HG03558 (cell line): ENCODE results near the gene CTNND2.

Experiments used
- ATAC-seq: cut with Tn5 transposase; IDR thresholded peaks from one replicate; pipeline ENCODE4 v1.9.1; 2021; ENCODE audit warnings: moderate number of reproducible peaks; ENCODE audit not compliant: unreplicated experiment; ENCODE audit errors: extremely low read depth

The CTNND2 gene

DNA sequence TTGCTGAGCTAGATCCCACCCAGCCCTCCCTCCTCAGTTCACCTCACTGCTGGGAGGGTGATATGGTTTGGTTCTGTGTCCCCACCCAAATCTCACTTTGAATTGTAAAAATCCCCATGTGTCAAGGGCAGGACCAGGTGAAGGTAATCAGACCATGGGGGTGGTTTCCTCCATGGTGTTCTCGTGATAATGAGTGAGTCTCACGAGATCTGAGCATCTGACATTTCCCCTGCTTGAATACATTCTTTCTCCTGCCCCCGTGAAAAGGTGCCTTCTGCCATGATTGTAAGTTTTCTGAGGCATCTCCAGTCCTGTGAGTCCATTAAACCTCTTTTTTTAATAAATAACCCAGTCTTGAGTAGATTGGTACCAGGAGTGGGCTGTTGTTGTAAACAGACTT, 673.4 kb downstream of the CTNND2 start:
- ATAC-seq: no peak

DNA sequence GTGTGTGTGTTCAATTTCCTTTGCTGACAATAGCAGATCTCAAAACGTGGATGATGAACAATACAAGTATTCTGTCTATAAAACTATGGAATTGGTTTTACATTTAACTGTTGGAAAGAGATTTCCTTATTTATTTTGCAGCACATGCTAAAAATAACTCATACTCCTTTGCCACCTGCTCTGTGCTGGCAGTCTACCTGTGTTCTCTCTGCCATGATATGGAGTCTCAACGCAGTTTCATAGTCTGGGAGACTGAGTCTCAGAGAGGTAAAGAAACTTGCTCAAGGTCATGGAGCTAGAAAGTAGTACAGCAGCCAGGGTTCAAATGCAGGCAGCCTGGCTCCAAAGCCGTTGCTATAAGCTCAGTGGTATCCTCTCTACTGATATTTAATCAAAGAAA, 677.2 kb downstream of the CTNND2 start:
- no peak for ATAC-seq

DNA sequence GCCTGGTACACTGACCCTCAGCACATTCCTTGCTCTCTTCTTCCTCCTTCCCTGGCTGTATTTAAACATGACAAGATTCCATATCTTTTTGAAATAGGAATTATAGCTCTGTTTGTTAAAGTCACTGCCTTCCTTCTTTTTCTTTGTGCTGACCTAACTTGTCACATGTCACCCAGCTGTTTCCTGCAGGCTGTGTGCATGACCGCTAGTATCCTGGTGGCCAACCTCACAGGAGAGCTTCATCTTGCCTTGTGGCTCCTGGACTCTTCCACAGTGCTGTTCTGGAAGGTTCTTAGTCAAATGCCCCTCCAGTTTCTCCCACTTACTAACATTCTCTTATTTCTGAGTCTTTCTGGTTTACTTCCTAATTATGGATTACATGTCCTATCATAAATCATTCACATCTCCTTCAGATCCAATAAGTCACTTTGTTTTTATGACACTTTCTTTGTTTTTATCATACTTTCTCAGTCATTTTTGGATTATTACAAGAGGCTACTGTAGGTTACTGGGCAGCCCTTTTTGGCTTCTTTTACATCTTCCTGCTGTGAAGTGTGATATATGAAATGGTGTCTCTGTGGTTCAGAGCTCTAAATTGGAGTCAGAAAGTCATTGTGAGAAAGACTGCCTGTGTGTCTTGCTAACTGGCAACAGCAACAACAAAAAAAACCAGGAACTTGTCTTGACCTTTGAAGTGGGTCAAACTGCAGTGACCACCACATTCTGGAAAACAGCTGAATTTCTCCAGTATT, 679.6 kb downstream of the CTNND2 start:
- no peak for ATAC-seq

DNA sequence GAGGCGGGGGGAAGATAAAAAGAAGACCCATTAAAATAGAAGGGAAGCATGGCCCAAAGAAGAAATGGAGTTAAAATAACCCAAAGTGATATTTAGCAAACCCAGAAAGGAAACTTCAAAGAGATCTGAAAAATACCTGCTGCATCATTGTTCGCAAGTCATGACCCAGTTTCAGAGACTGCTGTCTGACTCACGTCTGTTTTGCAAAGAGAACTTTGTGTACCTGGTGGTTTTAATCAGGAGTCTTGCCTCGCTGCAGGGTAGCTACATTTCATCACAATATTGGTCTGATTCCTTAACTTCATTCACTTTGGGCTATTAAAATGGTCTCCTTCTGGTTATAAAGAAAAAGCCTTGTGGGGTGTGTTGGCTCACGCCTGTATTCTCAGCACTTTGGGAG, 682.1 kb downstream of the CTNND2 start:
- ATAC-seq: no peak

DNA sequence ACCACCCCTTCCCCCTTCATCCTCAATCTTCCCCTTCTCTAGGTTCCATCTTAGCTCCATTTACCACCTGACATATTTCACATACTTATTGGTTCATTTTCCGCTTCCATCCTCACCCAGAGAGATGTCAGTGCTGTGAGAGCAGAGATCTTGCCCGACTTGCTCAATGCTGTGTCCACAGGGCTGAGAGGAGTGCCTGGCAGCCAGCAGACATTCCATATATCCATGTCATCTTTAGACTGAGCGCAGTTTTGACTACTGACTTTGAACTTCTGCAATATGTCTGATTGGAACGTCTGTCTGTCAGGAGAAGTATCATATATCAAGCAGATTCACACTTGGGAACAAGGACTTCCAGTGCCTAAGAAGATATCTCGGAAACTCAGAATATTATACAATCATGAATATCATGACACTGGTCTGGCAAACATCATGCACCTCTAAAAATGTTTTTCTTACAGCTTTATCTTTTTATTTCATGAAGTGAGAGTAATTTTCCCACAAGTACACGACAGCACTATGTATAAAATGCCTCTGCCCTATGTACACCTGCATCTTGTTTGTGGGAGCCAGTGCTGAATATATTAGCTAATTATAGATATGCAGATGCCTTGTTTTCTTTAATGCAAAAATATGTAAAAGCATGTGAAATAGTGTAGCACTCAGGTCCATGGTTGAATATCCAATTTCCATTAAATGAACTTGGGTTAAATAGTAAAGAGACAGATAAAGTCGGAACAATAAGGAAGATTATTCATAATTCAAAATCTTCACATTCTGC, 689.2 kb downstream of the CTNND2 start:
- no peak for ATAC-seq

DNA sequence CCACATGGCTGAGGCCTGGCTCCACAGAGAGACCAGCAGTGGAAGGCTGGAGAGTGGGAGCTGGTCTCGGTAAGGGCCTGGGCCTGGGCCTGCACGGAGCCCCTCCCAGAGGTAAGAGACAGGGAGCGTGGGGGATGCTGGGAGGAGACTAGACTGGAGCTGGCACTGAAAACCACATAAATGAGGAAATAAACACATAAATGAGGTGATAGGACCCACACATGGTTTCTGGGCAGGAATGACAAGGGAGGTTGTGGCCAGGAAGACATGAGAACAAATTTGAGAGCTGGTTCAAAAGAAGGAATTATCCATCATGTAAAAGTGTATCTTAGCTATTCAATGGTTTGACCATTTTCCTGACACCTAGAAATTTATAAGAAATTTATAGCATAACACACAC, 691.5 kb downstream of the CTNND2 start:
- no peak for ATAC-seq

DNA sequence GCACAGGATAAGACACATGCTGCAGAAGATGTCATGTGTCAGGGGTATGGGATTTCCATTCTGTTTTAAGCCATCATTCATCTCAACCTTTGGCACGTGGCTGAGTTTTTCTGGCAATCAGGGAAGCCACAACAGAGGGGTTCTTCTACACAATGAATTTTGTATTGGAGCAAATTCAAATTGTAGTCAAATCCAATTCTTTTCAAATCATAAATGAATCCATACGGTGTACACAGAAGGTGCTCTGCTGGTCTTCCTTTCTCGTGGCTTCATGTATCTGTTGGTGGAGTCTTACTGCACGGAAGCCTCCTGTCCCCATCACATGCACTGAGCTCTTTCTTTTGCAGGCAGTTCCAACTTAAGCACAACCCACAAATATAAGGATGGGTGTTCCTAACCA, 706.5 kb downstream of the CTNND2 start:
- ATAC-seq: no peak

DNA sequence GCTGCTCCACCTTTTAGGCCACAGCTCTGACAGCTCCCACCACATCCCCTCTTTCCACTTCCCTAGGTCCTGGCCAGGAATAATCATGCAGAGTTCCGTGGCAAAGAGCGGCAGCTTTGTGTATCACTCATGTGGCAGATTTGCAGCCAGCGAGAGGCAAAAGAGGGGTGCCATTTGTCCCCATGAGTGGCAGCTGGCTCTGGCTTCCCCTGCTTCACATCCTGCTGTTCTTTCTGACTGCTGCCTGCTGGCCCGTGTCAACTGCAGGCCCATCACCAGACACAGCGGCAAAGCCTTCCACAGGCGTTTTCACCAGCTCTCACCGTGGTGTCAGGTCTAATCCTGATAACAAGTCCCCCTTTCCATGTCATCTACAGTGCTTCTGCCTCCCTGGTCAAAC, 712.6 kb downstream of the CTNND2 start:
- ATAC-seq: no peak

DNA sequence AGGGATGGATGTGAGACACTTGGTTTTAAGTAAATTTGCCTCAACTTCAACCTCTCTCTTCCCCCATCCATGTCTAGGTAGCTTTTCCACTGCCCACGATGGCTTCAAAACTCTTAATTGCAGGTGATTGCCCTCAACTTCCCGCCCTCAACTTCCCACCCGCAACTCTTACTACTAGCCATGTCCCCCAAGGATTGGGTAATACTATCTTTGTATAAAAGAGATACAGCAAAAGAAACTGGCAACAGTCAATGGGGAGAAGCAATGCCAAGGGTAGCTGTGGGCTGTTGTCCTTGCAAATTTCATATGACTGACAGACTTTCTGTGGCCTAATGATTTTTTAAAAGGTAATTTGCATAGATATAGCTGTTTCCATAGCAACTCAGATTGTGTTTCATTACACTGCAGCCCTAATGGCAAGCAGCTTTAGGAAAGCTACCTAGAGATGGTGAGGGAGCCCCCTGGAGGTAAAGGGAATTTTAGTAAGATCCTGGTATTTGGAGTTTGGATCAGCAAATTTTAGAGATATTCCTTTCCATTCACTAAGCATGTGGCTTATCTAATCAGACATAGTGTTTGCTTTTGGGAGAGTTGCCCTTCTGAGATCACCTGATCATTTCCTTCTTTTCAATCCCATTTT, 721.7 kb downstream of the CTNND2 start:
- no peak for ATAC-seq

DNA sequence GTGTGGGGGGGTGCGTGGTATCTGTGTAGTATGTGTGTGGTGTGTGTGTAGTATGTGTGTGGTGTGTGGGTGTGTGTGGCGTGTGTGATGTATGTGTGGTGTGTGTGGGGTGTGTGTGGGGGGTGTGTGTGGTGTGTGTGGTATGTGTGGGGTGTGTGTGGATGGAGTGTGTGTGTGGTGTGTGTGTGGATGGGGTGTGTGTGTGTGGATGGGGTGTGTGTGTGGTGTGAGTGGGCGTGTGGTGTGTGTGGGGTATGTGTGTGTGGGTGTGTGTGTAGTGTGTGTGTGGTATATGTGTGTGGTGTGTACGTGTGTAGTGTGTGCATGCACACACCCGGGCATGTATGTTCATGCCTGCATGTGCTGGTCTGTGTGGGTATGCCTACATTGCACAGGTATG, 722.3 kb downstream of the CTNND2 start:
- no peak for ATAC-seq

DNA sequence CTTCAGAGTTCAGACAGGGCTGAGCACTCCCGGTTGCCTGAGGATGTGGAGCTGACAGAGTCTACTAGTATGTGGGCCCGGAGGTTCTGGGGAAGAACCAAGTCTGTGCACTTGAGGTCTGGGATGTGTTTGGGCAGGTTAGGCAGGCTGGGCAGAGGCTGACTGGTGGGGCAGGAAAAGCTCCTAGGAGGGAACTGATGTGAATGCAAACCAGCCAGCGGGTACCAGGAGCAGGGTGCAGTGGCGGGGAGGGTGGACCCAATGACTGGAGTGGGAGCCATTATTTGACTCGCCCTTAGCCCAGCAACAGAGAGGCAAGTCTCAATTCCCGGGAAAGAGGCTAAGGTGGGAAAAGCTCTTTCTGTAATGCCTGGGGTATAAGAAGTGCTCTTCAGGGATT, 723.4 kb downstream of the CTNND2 start:
- no peak for ATAC-seq

DNA sequence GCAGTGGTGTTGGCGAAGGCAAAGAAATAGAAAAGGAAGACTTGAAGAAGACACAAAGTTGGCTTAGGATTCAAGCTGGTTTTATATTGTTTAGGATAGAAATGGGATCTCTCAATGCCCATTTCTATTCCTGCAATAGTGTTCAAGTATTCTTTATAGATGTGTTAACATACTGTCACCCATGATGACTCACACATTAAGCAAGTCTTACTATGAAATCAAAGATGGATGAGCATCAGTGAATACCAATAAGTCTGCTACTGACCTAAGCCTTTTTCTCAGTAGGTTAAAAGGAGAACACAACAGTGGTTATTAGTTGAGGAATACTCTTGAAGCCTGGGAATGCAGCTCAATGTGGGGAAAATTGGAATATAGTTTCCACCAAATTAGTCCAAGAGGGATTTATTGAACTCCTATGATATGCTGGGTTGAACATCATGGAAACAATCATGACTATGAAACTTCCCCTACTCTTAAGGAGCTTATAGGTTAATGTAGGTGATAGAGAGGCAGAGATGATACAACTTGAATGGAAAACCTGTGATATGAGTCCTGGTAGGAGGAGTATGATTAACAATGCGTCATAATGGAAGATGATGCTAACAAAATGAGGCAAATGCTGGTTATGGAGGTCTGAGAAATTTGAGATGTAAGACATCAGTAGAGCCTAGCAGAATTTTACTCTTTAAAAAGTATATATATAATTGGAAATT, 726.1 kb downstream of the CTNND2 start:
- ATAC-seq: no peak

DNA sequence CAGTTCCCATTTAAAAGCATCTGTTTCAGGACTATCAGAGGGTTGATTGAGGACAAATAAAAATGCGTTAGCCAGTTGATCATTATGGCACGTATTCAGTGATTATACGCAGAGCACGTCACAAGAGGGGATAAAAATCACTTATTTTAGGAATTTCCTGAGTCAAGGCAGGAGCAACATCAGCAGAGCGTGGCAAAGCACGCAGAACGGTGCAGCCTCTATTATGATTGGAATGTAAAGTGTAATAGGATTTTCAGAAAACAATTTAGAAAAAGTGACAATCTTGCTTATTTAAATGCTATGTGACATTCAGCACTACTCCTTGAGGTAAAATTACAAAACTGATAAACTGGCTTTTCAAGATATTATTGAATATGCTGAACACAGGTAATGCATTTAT, 729.7 kb downstream of the CTNND2 start:
- no peak for ATAC-seq

DNA sequence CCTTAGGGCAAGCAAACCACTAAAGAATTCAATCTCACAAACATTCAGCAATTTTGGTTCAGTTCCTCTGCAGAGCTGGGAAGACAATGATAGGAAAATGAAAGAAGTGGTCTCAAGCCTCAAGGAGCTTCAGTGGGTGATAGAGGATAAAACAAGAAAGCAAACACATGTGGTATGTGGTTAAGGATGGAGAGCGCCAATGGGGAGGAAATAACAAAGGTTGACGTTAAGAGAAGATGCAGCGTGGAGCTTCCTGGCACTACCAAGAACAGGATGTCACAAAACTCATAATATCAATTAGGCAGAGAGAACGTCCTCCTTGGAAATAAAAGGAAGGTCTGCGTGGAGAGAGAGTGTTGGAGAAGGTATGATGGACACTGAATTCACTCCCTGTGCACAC, 731.8 kb downstream of the CTNND2 start:
- no peak for ATAC-seq

DNA sequence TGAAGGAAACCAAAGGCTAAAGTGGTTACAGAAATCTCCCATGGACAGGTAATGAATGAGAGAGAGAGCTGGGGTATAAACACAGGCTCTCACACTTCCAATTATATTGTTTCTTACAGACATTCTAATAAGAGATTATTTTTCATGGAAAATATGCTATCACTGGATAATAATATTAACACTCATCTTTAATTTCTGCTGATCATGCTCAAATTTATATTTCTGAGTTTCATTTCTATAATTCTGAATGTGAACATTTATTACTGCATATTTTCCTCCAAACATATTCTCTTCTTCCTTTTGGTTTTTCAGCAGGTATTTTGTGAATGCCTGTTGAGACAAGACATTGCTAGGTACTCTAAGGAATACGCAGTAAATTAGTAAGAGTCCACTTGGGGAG, 733.0 kb downstream of the CTNND2 start:
- no peak for ATAC-seq

DNA sequence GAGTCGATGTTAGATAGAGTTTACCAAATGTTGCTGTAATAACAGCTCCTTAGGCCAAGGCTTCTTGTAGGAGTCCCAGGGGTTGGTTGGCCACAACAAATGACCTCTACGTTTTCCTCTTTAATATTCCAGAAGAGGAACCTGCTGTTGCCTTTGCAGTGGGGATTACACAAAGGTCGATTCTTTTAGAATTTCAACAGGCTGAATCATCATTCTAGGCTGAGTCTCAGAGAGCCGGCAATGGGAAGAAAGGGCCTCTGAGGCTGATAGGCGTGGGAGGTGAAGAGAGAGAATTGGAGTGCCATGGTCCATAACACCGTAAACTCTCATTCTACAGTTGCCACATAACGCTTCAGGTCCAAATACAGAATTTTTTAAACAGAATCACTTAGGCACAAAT, 737.3 kb downstream of the CTNND2 start:
- ATAC-seq: no peak

DNA sequence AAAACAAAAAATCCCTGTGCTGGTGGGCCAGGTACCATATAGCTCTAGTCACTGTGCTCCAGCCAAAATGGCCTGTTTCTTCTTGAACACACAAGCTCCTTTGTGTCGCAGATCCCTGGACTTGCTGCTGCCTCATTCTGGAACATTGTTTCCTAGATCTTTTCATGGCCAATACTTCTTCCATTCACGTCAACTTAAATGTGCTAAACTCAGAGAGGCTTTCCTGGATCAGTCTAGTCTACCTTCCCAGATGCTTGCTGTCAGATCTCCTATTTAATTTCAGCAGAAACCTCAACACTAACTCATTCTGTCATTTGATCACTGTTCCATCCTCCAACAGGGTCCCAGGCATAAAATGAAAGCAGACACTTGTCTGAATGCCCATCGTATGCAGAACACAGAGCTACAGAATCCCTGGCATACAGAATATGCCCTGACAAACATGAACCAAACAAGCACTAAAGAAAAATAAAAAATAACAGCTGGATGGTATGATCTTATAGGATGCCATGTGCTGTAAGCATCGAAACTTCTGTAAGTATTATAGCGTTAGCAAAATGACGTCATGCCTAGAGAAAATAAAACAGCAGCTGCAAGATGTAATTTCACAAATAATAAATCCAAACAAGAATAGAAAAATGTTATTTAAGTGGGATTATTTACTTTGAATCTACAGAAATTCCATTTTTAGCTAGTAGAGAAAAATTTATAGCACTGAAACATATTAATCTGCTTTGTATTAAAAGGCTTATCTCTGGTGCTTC, 739.5 kb downstream of the CTNND2 start:
- ATAC-seq: no peak

DNA sequence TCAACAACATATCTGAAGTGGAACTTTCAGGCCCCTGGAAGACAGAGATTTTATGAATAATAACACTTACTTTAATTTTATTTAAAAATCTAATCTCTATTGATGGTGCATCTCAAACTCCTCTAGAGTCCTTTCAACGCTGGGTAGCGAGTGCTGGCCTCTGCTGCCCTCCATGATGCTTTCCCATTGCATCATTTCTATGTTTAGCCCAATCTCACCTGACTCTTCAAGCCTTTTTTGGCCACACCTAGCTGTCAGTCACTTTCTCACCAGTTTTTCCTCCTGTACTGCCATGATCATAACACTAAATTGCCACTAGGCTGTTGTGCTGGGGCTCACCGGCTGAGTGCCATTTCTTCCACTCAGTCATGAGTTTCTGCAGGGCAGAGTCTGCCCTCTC, 747.1 kb downstream of the CTNND2 start:
- ATAC-seq: no peak

DNA sequence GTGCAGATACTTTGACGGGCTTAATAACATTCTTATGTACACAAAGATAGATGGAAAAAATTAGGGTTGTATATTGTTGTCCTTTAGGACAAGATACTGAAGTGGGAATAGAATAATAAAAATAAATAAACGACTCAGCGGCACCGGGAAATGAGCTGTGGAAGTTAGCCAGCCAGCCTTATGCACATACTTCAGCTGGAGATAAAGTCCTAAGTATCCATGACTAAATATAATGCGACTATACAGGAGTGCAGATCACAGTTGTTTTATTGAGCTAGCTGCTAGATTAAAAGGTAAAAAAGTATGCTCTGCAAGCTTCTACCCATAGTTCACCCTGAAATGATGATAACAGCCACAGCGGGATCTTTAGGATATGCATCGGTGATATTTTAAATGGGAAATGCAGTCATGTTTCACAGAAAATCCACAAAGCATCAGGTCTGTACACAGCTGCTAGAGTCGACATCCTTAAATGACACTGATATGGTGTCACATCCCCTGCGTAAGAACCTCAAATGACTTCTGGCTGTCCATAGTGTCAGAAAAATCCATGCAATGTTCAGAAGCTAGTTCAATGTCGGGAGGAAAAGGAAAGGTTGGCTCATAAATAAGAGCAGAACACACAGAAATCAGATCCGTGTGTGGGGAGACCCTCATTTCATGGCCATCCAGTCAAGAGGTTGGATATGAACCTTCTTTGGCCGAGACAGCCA, 750.4 kb downstream of the CTNND2 start:
- ATAC-seq: no peak

DNA sequence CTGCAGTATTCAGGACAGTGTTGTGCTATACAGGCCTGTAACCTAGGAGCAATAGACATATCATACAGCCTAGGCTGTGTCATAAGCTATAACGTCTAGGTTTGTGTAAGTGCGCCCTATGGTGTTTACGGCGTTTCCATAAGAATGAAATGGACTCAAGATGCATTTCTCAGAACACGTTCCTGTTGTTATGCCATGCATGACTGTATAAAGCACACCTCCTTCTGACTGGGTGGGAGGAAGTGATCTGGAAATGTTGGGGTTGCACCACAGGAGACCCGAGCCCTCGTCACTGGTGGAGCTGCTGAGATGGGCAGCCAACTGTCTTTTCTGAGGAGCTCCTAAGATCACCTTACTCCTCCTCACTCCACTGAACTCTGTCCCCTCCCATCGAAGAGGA, 751.9 kb downstream of the CTNND2 start:
- ATAC-seq: no peak
